NCI-H2227 treated with DMSO at 0.1 percent for 48 hours (cell line): ENCODE data around the gene RET.

Source experiments
- DNase-seq: peaks from one replicate; lab custom pipeline; 2025; lab: John Stamatoyannopoulos, UW

RET gene

GRCh38 chr10:43121444-43121843, 44.6 kb downstream of the RET start:
- DNase-seq = no peak

- DNase-seq = no peak
Measured at GRCh38 chr10:43122096-43122495, 45.2 kb downstream of the RET start.

- no peak for DNase-seq
Measured at GRCh38 chr10:43122826-43123225, 46.0 kb downstream of the RET start.

- no peak for DNase-seq
Measured at GRCh38 chr10:43123361-43124093, 46.7 kb downstream of the RET start.

GRCh38 chr10:43124094-43124521, 47.2 kb downstream of the RET start:
- no peak for DNase-seq

GRCh38 chr10:43124574-43125273, 47.9 kb downstream of the RET start:
- no peak for DNase-seq

- DNase-seq = no peak
Measured at GRCh38 chr10:43125274-43125845, 48.5 kb downstream of the RET start.

- no peak for DNase-seq
Measured at GRCh38 chr10:43125881-43126731, 49.2 kb downstream of the RET start.

GRCh38 chr10:43126759-43127424, 50.0 kb downstream of the RET start:
- DNase-seq = no peak

GRCh38 chr10:43127442-43127841, 50.6 kb downstream of the RET start:
- DNase-seq = no peak

GRCh38 chr10:43128331-43128730, 51.5 kb downstream of the RET start:
- DNase-seq = no peak

- no peak for DNase-seq
Measured at GRCh38 chr10:43128958-43129706, 52.3 kb downstream of the RET start.

GRCh38 chr10:43130770-43131171, 53.9 kb downstream of the RET start:
- DNase-seq = no peak

GRCh38 chr10:43131256-43131655, 54.4 kb downstream of the RET start:
- no peak for DNase-seq

- no peak for DNase-seq
Measured at GRCh38 chr10:43131906-43132305, 55.0 kb downstream of the RET start.

GRCh38 chr10:43132867-43133787, 56.3 kb downstream of the RET start:
- no peak for DNase-seq

- no peak for DNase-seq
Measured at GRCh38 chr10:43134126-43134905, 57.4 kb downstream of the RET start.

GRCh38 chr10:43135064-43135463, 58.2 kb downstream of the RET start:
- no peak for DNase-seq

GRCh38 chr10:43135656-43136055, 58.8 kb downstream of the RET start:
- DNase-seq = no peak
